GM23248 (cell line): ENCODE data around the gene HIVEP3. TPM values are rescaled to one million over a fixed set of nuclear protein-coding genes. Genes with fewer than 3 reads are reported as not detected.
A peak's percentile ranks its signal among the peaks of the same experiment; 100 is the strongest.

Experiments
- DNase-seq: peaks from one replicate; pipeline ENCODE4 v3.0.0-alpha.2; 2015
- H2AFZ ChIP-seq: fragments of 200-600 bp; sonication (generic); 2 replicates; pipeline ENCODE4 v1.6.1; 2016; ENCODE audit warnings: antibody characterized with exemption
- H3F3A ChIP-seq: fragments of 200-600 bp; sonication (generic); 2 replicates; pipeline ENCODE4 v1.6.1; 2016; ENCODE audit warnings: mild to moderate bottlenecking, antibody characterized with exemption, mixed run types; ENCODE audit not compliant: insufficient read depth
- H3K27ac ChIP-seq: fragments of 200-600 bp; sonication (generic); 2 replicates; pipeline ENCODE4 v1.5.1; 2016; ENCODE audit warnings: mild to moderate bottlenecking
- H3K27me3 ChIP-seq: fragments of 200-600 bp; sonication (generic); replicated peaks from 2 replicates; pipeline ENCODE4 v1.6.1; 2016; ENCODE audit warnings: mild to moderate bottlenecking; ENCODE audit not compliant: insufficient read depth
- H3K36me3 ChIP-seq: fragments of 200-600 bp; sonication (generic); 2 replicates; pipeline ENCODE4 v1.6.1; 2016; ENCODE audit warnings: low read depth, mild to moderate bottlenecking
- H3K4me1 ChIP-seq: fragments of 200-600 bp; sonication (generic); 2 replicates; pipeline ENCODE4 v1.6.1; 2016; ENCODE audit warnings: mild to moderate bottlenecking; ENCODE audit not compliant: insufficient read depth
- H3K4me2 ChIP-seq: fragments of 200-600 bp; sonication (generic); one replicate; pipeline ENCODE4 v1.6.1; 2016; ENCODE audit warnings: mild to moderate bottlenecking; ENCODE audit not compliant: unreplicated experiment
- H3K4me3 ChIP-seq: fragments of 200-600 bp; sonication (generic); 2 replicates; pipeline ENCODE4 v1.5.1; 2016; ENCODE audit warnings: mild to moderate bottlenecking
- H3K79me2 ChIP-seq: fragments of 200-600 bp; sonication (generic); 2 replicates; pipeline ENCODE4 v1.6.1; 2016; ENCODE audit warnings: mild to moderate bottlenecking; ENCODE audit not compliant: insufficient read depth
- H3K9ac ChIP-seq: fragments of 200-600 bp; sonication (generic); 2 replicates; pipeline ENCODE4 v1.6.1; 2016; ENCODE audit warnings: mild to moderate bottlenecking
- H3K9me2 ChIP-seq: fragments of 200-600 bp; sonication (generic); 2 replicates; pipeline ENCODE4 v1.6.1; 2016; ENCODE audit warnings: mixed run types, mild to moderate bottlenecking, moderate library complexity; ENCODE audit not compliant: insufficient read depth
- H3K9me3 ChIP-seq: fragments of 200-600 bp; sonication (generic); one replicate; pipeline ENCODE4 v1.6.1; 2017; ENCODE audit warnings: low read depth
- H4K20me1 ChIP-seq: fragments of 200-600 bp; sonication (generic); 2 replicates; pipeline ENCODE4 v1.6.0; 2016; ENCODE audit not compliant: insufficient read depth
- EZH2 ChIP-seq: fragments of 200-600 bp; sonication (generic); IDR thresholded peaks from 2 replicates; pipeline ENCODE4 v1.6.1; 2018; ENCODE audit warnings: antibody characterized with exemption, mild to moderate bottlenecking; ENCODE audit not compliant: insufficient read depth, poor library complexity, severe bottlenecking
- EZH2phosphoT487 ChIP-seq: fragments of 200-600 bp; sonication (generic); IDR thresholded peaks from 2 replicates; pipeline ENCODE4 v1.6.1; 2018; ENCODE audit warnings: antibody characterized with exemption, moderate library complexity, mild to moderate bottlenecking, low read depth; ENCODE audit not compliant: insufficient read depth
- WGBS, 2 experiments: methylation state at CpG; one replicate each; pipeline ENCODE4 v1.1.6; 2015 to 2017; ENCODE audit warnings: low lambda C conversion rate in 2 of 2, low coverage in 1 of 2; ENCODE audit errors: missing lambda C conversion rate in 2 of 2; 5-methylcytosine and 5-hydroxymethylcytosine counted together
- in situ Hi-C: fragments of 300-500 bp; cut with MboI; formaldehyde crosslinking; loops from 2 replicates; pipeline ENCODE4 v1.15.0; 2020
- polyA plus RNA-seq: library from polyadenylated mRNA; unstranded; fragments of >200 nt; fragmentation: Nextera tagmentation; extraction: Ambion mirVana; gene quantifications from 2 replicates; pipeline ENCODE4 v1.2.1, GENCODE V29; 2016
- total RNA-seq: library from RNA; depleted of rRNA; stranded (reverse); fragments of >200 nt; shearing (Covaris generic); gene quantifications from 2 replicates; pipeline ENCODE4 v1.2.3, GENCODE V29; 2014

Gene HIVEP3
- total and polyA plus RNA-seq, 2 experiments from 2014 or later = 1.7 to 7.2 TPM

GRCh38 chr1:41853907-41854306, 64.8 kb downstream of the HIVEP3 start:
- no peaks in the 10 kb centered on the region for H3K9me3 ChIP-seq
- no peaks in the 10 kb centered on the region for H3K27me3 ChIP-seq
- in situ Hi-C loops = no loop called here
- no peak overlapping the region for H3K27ac ChIP-seq
- TF ChIP-seq EZH2 (no peak), EZH2phosphoT487 (no peak)
- H3K4me2 ChIP-seq = no peak overlapping the region
- H3K4me3 ChIP-seq = no peak overlapping the region
- H3K9ac ChIP-seq = no peak overlapping the region
- no peak overlapping the region for H2AFZ ChIP-seq
- no peaks in the 10 kb centered on the region for H4K20me1 ChIP-seq
- DNase-seq = no peak
- WGBS, 2 experiments = 94 to 95% methylated on average over 6 of the region's 6 CpGs
- H3F3A ChIP-seq = no peaks in the 10 kb centered on the region
- peaks cover 21% of the 10 kb centered on the region for H3K4me1 ChIP-seq
- H3K79me2 ChIP-seq = no peaks in the 10 kb centered on the region
- H3K9me2 ChIP-seq = no peaks in the 10 kb centered on the region
- H3K36me3 ChIP-seq = no peaks in the 10 kb centered on the region

GRCh38 chr1:41852091-41852490, 66.6 kb downstream of the HIVEP3 start:
- no peaks in the 10 kb centered on the region for H4K20me1 ChIP-seq
- peaks cover under 1% of the 10 kb centered on the region; the same call in 1 of the 2 replicates for H3F3A ChIP-seq
- 0 out of 2 replicates have a peak overlapping the region, but pooled peaks have one; percentile 9 for H3K27ac ChIP-seq
- peaks cover 19% of the 10 kb centered on the region for H3K4me1 ChIP-seq
- H3K9me3 ChIP-seq = no peaks in the 10 kb centered on the region
- no peaks in the 10 kb centered on the region for H3K27me3 ChIP-seq
- WGBS, 2 experiments = 82 to 87% methylated on average over 7 of the region's 7 CpGs
- no peak overlapping the region; the same call in 1 of the 2 replicates for H2AFZ ChIP-seq
- H3K4me3 ChIP-seq = no peak overlapping the region
- H3K4me2 ChIP-seq = peak overlapping the region; percentile 58
- in situ Hi-C loops = no loop called here
- no peaks in the 10 kb centered on the region for H3K36me3 ChIP-seq
- TF ChIP-seq EZH2phosphoT487 = no peak
- no peak for TF ChIP-seq EZH2
- no peak for DNase-seq
- no peak overlapping the region for H3K9ac ChIP-seq
- no peaks in the 10 kb centered on the region for H3K9me2 ChIP-seq
- no peaks in the 10 kb centered on the region for H3K79me2 ChIP-seq

GRCh38 chr1:41851589-41851988, 67.1 kb downstream of the HIVEP3 start:
- WGBS, 2 experiments = 44 to 47% methylated on average over 5 of the region's 5 CpGs
- Histone ChIP-seq H3K36me3 (no peaks in the 10 kb centered on the region), H3K4me3 (no peak overlapping the region), H3F3A (peaks cover 5% of the 10 kb centered on the region; the same call in 1 of the 2 replicates), H3K9me2 (no peaks in the 10 kb centered on the region), H3K27me3 (no peaks in the 10 kb centered on the region), H2AFZ (peak overlapping the region; percentile 45; the same call in 1 of the 2 replicates), H3K4me1 (peaks cover 18% of the 10 kb centered on the region), H3K9me3 (no peaks in the 10 kb centered on the region), H3K27ac (0 out of 2 replicates have a peak overlapping the region, but pooled peaks have one; percentile 9), H3K4me2 (peak overlapping the region; percentile 58), H3K79me2 (no peaks in the 10 kb centered on the region), H3K9ac (no peak overlapping the region), H4K20me1 (no peaks in the 10 kb centered on the region)
- TF ChIP-seq EZH2phosphoT487 = no peak
- TF ChIP-seq EZH2 = no peak
- in situ Hi-C loops = no loop called here
- DNase-seq = peak; percentile 85

GRCh38 chr1:41850029-41850428, 68.7 kb downstream of the HIVEP3 start:
- Histone ChIP-seq H3K36me3 (no peaks in the 10 kb centered on the region), H3K4me2 (no peak overlapping the region), H2AFZ (no peak overlapping the region), H3K9me2 (no peaks in the 10 kb centered on the region), H3K27ac (no peak overlapping the region), H3K9ac (no peak overlapping the region), H3F3A (peaks cover 11% of the 10 kb centered on the region), H3K79me2 (no peaks in the 10 kb centered on the region), H3K4me1 (peaks cover 20% of the 10 kb centered on the region), H4K20me1 (no peaks in the 10 kb centered on the region), H3K9me3 (no peaks in the 10 kb centered on the region), H3K4me3 (no peak overlapping the region), H3K27me3 (no peaks in the 10 kb centered on the region)
- DNase-seq = no peak
- TF ChIP-seq EZH2 = no peak
- TF ChIP-seq EZH2phosphoT487 = no peak
- WGBS, 2 experiments = 98% methylated on average over 2 of the region's 2 CpGs
- in situ Hi-C loops = no loop called here
